Esophagus mucosa (tissue), 1 donor: ENCODE data around the gene DNAJC22. TPM values are rescaled to one million over a fixed set of nuclear protein-coding genes. Genes with fewer than 3 reads are reported as not detected.

Experiments used
- ATAC-seq: fragments of 200-7000 bp; cut with Tn5 transposase; one replicate; pipeline ENCODE4 v1.9.1; 2020
- total RNA-seq: library from RNA; stranded (reverse); gene quantifications from one replicate; pipeline ENCODE4 v1.2.4, GENCODE V29; 2023
- donor health status: DM: yes; HTN: yes; CAD: no.

DNAJC22 gene
- total RNA-seq, 1 donor from 2014 or later: 0.16 TPM

DNA sequence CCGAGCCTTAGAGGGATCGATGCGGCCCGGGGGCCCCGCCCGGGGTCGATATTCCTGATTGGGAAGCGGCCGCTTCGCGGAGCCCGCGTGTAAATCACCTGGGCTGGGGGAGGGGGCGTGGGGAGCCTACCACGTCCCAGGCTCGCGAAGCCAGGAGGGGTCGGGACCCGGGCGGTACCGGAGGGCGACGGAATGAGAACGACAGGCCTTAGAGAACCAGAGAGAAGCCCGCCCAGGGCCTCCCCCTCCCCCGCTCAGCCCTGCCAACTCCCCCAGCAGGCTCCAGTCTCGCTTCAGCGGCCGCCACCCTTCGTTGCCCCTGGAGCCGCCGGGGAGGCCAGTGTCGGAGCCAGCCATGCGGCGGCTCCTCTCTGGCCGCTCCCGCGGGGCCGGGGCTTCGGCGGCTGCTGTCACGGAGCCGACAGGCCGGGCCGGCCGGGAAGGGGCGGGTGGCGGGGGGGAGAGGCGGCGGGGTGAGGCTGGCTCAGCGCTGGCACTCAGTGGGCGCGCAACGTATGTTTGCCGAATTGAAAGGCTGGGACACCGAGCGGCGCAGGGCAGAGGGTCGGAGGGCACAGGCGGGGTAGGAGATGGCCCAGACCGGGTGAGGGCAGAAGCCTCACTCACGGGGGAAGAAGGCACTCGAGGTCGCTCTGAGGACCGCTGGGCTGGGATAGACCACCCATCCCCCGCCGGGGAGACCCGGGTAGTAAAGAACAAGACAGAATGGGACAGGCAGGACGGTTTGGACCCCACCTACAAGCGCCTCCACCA lies 1.4 kb upstream of the DNAJC22 start:
- ATAC-seq: no peak

DNA sequence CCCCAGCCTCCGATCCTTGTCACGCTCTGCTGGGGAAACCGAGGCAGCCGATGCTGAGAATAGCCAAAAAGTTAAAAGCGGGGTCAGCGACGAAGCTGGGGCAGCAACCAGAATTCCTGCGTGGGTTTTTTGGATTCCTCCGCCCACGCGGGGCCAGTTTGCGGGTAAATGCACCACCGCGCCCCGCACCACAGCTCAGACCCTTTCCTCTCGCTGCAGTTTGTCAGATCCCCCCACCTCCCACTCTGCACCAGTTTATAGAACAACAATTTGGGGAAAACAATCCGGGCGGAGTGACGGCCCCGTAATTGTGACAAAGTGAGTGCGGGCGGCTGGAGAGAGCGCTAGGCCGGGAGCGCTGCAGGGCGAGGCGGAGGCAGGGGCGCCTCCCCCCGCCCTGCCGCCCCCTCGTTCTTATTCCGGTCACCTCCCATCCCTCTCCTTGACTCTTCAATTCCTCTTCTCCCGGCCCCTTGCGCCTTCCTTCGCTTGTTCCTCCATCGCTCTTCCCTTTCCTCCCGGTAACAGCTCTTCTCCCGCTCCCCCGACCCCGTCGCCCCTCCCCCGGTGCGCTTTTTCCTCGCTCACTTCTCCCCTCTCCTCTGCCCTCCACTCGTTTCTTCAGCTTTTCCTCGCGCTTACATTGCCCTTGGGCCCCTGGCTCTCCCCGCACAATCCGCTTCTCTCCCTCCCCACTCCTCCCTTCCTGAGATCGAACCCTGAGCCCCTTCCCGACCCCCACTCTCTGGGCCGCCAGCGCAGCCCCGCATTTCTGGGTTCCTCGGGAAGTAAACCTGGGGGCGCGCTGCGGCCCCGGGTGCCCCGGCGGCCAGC lies 646 bp upstream of the DNAJC22 start:
- no peak for ATAC-seq

- peak; percentile 68 for ATAC-seq
Measured at GRCh38 chr12:49347311-49348193, 864 bp downstream of the DNAJC22 start.

DNA sequence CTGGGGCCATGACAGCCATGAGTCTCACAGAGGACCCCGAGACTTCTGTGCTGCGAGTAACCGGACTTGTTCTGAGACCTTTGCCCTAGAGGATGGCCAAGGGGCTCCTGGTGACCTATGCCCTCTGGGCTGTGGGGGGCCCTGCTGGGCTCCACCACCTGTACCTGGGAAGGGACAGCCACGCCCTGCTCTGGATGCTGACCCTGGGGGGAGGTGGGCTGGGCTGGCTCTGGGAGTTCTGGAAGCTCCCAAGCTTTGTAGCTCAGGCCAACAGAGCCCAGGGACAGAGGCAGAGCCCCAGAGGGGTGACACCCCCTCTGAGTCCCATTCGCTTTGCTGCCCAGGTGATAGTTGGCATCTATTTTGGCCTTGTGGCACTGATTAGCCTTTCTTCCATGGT lies 2.1 kb downstream of the DNAJC22 start:
- no peak for ATAC-seq

GRCh38 chr12:49349266-49349665 lies 2.6 kb downstream of the DNAJC22 start:
- ATAC-seq: no peak

DNA sequence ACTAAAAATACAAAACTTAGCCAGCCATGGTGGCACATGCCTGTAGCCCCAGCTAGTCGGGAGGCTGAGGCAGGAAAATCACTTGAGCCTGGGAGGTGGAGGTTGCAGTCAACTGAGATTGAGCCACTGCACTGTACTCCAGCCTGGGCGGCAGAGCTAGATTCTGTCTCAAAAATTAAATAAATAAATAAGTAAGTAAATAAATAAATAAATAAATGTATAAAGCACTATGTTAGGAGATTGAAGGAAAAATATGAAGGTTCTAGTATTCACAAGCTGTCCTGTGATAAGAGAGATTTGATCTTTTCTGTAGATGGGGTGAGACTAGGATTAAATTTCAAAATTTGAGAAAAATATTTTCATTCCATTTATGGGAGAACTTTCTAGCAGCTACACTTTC lies 5.7 kb downstream of the DNAJC22 start:
- ATAC-seq: no peak

- no peak for ATAC-seq
Measured at GRCh38 chr12:49355913-49356312, 9.2 kb downstream of the DNAJC22 start.

- no peak for ATAC-seq
Measured at GRCh38 chr12:49357103-49357678, 10.5 kb downstream of the DNAJC22 start.

GRCh38 chr12:49358483-49359141 lies 11.9 kb downstream of the DNAJC22 start:
- ATAC-seq: peak; percentile 67

- ATAC-seq: no peak
Measured at GRCh38 chr12:49359671-49360070, 13.0 kb downstream of the DNAJC22 start.

DNA sequence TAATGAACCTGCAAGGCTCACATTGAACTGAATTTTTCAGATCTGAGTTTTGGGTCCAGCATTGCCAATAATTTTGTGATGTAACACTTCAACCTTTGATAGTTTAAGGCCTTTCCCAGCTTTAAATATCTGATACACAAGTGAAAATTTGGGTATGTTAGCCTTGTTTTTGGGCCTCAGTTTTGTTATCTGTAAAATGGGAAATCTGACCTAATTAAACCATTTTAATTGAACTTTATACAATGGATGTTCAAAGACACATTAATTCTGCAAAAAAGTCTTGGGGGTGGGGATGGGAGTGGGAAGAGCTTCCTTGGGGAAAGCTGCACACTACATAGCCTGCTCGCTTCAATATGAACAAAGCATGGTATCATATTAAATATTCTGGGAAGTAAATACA lies 15.4 kb downstream of the DNAJC22 start:
- no peak for ATAC-seq

DNA sequence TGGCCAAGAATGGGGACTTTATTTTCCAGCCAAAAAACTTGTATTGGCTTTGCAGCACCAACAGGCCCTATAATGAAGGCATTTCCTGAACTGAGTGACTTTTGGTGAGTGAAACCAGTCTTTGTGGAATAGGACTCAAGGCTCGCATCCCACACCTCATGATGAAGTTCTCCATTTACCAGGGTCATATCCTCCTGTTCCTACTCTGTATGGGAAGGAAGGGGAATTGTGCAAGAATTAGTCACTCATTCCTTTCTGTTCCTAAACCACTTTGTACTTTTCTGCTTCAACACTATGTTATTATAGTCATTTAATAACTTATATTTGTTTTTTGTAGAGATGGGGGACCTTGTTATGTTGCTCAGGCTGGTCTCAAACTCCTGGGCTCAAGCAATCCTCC lies 18.3 kb downstream of the DNAJC22 start:
- no peak for ATAC-seq

- no peak for ATAC-seq
Measured at GRCh38 chr12:49365542-49365941, 18.9 kb downstream of the DNAJC22 start.

- peak; percentile 8 for ATAC-seq
Measured at GRCh38 chr12:49366096-49366651, 19.5 kb downstream of the DNAJC22 start.

DNA sequence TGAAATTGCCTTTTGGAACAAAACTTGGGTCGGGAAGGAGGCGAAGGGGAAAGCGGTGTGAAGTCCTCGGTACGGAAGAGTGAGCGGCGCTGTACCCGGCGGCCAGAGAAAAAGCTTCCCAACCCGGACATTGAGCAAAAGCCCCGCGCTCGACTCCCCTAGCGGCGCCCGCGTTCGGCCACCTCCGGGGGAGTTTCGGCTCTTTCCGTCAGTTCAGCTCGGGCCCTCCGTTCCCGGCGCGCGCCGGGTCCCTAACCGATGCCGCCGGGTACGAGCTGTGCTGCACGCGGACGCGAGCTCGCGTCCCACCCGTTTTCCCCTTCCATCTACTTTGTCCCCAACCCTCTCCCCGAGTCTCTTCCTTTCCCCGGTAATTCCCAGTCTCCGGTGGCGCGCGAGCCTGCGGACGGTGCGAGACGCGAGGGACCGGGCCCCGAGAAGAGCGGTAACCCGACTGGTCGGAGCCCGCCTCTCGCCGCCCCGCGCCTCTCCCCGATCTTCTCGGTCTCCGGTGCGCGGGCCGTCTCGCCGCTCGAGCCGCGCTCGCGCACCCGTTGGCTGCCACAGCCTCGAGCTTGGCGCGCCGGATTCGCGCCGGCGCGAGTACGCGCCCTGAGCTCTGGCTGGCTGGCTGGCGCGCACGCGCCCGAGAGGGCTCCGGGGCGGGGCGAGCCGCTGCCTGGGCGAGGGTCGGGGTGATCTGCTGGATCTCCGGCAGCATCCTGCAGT lies 20.1 kb downstream of the DNAJC22 start:
- peak; percentile 89 for ATAC-seq

- ATAC-seq: no peak
Measured at GRCh38 chr12:49367381-49368239, 20.9 kb downstream of the DNAJC22 start, which contains the start of gene SPATS2. SPATS2 (plus strand) TSS chr12:49367462; CDS start chr12:49461013, 93,551 bp downstream.

- no peak for ATAC-seq
Measured at GRCh38 chr12:49368240-49368600, 21.5 kb downstream of the DNAJC22 start.

DNA sequence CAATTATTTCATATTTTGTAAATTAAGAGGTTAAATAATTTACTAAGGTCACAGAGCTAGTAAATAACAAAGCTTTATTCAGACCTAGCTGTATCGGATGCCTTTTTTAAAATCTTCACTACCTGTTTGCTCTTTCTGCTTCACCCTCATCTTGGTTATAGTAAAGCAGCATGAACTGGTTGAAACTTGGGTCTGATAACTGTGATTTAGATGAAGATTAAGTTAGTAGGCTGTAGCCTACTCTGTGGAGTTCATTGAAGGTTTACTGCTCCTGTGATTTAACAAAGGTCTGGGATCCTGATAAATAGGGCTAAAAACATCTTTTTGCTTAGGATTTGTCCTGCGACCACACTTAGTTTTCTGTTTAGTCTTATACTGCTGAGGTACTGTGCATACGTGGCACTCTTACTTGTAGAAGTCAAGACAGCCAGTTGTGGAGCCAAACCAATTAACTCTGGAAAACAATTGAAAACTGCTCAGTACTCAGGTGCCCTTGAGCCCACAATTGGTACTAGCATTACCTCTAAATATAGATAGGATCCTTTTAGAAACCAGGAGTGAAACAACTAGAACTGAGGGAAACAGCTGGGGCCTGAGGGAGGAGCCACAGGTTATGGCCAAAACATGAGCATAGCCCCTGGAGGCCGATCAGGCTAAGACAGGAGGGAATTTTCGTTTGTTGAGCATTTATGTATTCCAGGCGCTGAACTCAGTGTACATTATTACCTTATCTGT lies 22.9 kb downstream of the DNAJC22 start:
- ATAC-seq: no peak

DNA sequence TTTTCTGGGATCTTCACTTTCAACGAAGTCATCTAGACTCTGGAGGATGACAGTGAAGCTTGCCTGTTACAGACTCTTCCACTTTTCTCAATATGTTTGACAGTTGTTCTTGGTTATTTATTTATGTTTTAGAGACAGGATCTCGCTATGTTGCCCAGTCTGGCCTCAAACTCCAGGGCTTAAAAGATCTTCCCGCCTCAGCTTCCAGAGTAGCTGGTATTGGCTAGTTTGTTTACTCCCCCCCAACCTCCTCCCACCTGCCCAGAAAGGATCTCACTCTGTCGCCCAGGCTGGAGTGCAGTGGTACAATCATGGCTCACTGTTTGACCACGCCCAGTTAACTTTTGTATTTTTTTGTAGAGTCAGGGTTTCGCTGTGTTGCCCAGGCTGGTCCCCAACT lies 23.9 kb downstream of the DNAJC22 start:
- ATAC-seq: no peak
